GM19397 (cell line): ENCODE data around the gene GYS2.

Experiments
- ATAC-seq: cut with Tn5 transposase; IDR thresholded peaks from one replicate; pipeline ENCODE4 v1.9.1; 2021; ENCODE audit warnings: mild to moderate bottlenecking, moderate library complexity; ENCODE audit not compliant: unreplicated experiment

GYS2 gene

GRCh38 chr12:21509768-21510167, 94.9 kb downstream of the GYS2 start:
- peak; percentile 89 for ATAC-seq

GRCh38 chr12:21507849-21508248, 96.8 kb downstream of the GYS2 start:
- no peak for ATAC-seq

- ATAC-seq, result no peak
Measured at GRCh38 chr12:21505888-21506287, 98.8 kb downstream of the GYS2 start.

GRCh38 chr12:21502872-21503271, 101.8 kb downstream of the GYS2 start:
- no peak for ATAC-seq

- ATAC-seq, result no peak
Measured at GRCh38 chr12:21502164-21502496, 102.5 kb downstream of the GYS2 start.

GRCh38 chr12:21501258-21502163, 103.1 kb downstream of the GYS2 start, which contains the start of the genes GOLT1B and RECQL:
Gene GOLT1B, plus strand, starts transcription at chr12:21501789. Its CDS starts 135 bp downstream, at chr12:21501924.
Gene RECQL, minus strand, starts transcription at chr12:21501635. Its CDS starts 2,065 bp downstream, at chr12:21499570.
- peak; percentile 99 for ATAC-seq

- ATAC-seq, result no peak
Measured at GRCh38 chr12:21500786-21501257, 103.8 kb downstream of the GYS2 start.

- ATAC-seq, result no peak
Measured at GRCh38 chr12:21499765-21500164, 104.9 kb downstream of the GYS2 start.
